Fibroblast of lung (primary cell): ENCODE data around the gene SPCS3.

ENCODE experiments used
- EZH2 ChIP-seq: IDR thresholded peaks from 2 replicates; pipeline ENCODE4 v1.5.1; 2012; ENCODE audit warnings: low read length, control low read depth, mild to moderate bottlenecking; ENCODE audit errors: missing control alignments
- TF ChIP-seq, protein P1 (sequence below), 2 donors: IDR thresholded peaks in 1 of 2; conservative IDR thresholded peaks in 1 of 2; 1 replicate in 1 of 2; 2 replicates in 1 of 2; pipeline ENCODE4 v1.5.1; 2011 to 2012; ENCODE audit warnings: low read length in 2 of 2, control low read depth in 1 of 2, inconsistent platforms in 1 of 2, low read depth in 1 of 2, mild to moderate bottlenecking in 1 of 2

- TF ChIP-seq, protein P1, sequence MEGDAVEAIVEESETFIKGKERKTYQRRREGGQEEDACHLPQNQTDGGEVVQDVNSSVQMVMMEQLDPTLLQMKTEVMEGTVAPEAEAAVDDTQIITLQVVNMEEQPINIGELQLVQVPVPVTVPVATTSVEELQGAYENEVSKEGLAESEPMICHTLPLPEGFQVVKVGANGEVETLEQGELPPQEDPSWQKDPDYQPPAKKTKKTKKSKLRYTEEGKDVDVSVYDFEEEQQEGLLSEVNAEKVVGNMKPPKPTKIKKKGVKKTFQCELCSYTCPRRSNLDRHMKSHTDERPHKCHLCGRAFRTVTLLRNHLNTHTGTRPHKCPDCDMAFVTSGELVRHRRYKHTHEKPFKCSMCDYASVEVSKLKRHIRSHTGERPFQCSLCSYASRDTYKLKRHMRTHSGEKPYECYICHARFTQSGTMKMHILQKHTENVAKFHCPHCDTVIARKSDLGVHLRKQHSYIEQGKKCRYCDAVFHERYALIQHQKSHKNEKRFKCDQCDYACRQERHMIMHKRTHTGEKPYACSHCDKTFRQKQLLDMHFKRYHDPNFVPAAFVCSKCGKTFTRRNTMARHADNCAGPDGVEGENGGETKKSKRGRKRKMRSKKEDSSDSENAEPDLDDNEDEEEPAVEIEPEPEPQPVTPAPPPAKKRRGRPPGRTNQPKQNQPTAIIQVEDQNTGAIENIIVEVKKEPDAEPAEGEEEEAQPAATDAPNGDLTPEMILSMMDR (conservative IDR thresholded peaks at IDR 0.05 in 1 of 2, IDR thresholded peaks at IDR 0.05 in 1 of 2; ENCODE audit: low read depth in 1 of 2, low read length in 2 of 2), result no peak
- no peak for TF ChIP-seq EZH2
These were observed 33.0 kb upstream of the SPCS3 start for GRCh38 chr4:176286728-176287127.
